GM12878 (cell line): ENCODE measurements around the gene IL1RAP. TPM values are rescaled to one million over a fixed set of nuclear protein-coding genes. Genes with fewer than 3 reads are reported as not detected.

Experiments
- ATF3 ChIP-seq: IDR thresholded peaks from 2 replicates; pipeline ENCODE4 v1.6.1; 2011; ENCODE audit warnings: low read depth, mild to moderate bottlenecking, low read length, moderate library complexity, borderline replicate concordance; ENCODE audit errors: extremely low read depth
- BCLAF1 ChIP-seq: fragments of 450-650 bp; IDR thresholded peaks from 2 replicates; pipeline ENCODE4 v1.6.1; 2017; ENCODE audit warnings: antibody characterized with exemption, mild to moderate bottlenecking, moderate library complexity
- CEBPZ ChIP-seq: fragments of 150-350 bp; IDR thresholded peaks from 2 replicates; pipeline ENCODE4 v1.6.1; 2016; ENCODE audit warnings: low read depth, low read length
- MYC ChIP-seq: IDR thresholded peaks from 2 replicates; pipeline ENCODE4 v1.6.1; 2011; ENCODE audit warnings: mild to moderate bottlenecking, low read length, moderate library complexity, inconsistent platforms; ENCODE audit not compliant: insufficient read depth, insufficient replicate concordance, insufficient read length, severe bottlenecking
- PAX8 ChIP-seq: fragments of 450-650 bp; IDR thresholded peaks from 2 replicates; pipeline ENCODE4 v1.6.1; 2017; ENCODE audit warnings: mild to moderate bottlenecking, moderate library complexity
- PKNOX1 ChIP-seq: fragments of 450-650 bp; IDR thresholded peaks from 2 replicates; pipeline ENCODE4 v1.6.1; 2016; ENCODE audit warnings: mild to moderate bottlenecking
- SMAD1 ChIP-seq: fragments of 450-650 bp; IDR thresholded peaks from 2 replicates; pipeline ENCODE4 v1.6.1; 2018; ENCODE audit warnings: mild to moderate bottlenecking, low read depth; ENCODE audit not compliant: partially characterized antibody
- polyA plus RNA-seq, 11 experiments: library from polyadenylated mRNA; depleted of rRNA in 4 of 11; unstranded in 6 of 11; stranded (reverse) in 5 of 11; fragments of >200 nt; fragmentation: Nextera tagmentation in 4 of 11; fragmentation: Illumina TruSeq in 1 of 11; extraction: Ambion mirVana in 4 of 11; extraction: Trizol in 1 of 11; gene quantifications; 1 replicate in 1 of 11; 2 replicates in 10 of 11; pipeline versions ENCODE4 v1.2.1 to v1.2.3, GENCODE V29; 2011 to 2016; ENCODE audit warnings: inconsistent platforms in 2 of 11, missing spikeins in 2 of 11, low read depth in 1 of 11
- total RNA-seq, 4 experiments: library from RNA; depleted of rRNA in 3 of 4; stranded (reverse); fragments of >200 nt in 3 of 4; fragmentation: Illumina TruSeq in 1 of 4; extraction: Trizol in 1 of 4; gene quantifications; 2 replicates each; pipeline versions ENCODE4 v1.2.1 to v1.2.3, GENCODE V29; 2013 to 2021

The IL1RAP gene
- total and polyA plus RNA-seq, 10 of the 15 experiments (the other 5 are each of a cell fraction or from before 2014, with no cell fraction given): 0.17 to 1.0 (median 0.44) TPM; not detected in 1

- TF ChIP-seq MYC: no peak
- TF ChIP-seq BCLAF1: no peak
- no peak for TF ChIP-seq PKNOX1
- no peak for TF ChIP-seq SMAD1
- no peak for TF ChIP-seq CEBPZ
- TF ChIP-seq PAX8: no peak
- no peak for TF ChIP-seq ATF3
- TF ChIP-seq, all 136 proteins: peak for 0
Measured at GRCh38 chr3:190552021-190552420, 38.1 kb downstream of the IL1RAP start (continued).
